GM19043 (cell line): Measurements from ENCODE around the gene TRAPPC8.
"Not testable (repeated sequence)": the region's sequence is repeated elsewhere in the genome, so short reads cannot be mapped to it uniquely, and the experiment has no call there.

Experiments used
- ATAC-seq: cut with Tn5 transposase; IDR thresholded peaks from one replicate; pipeline ENCODE4 v1.9.1; 2021; ENCODE audit warnings: low read depth; ENCODE audit not compliant: unreplicated experiment

TRAPPC8 gene

GRCh38 chr18:31799257-31799656, 143.7 kb downstream of the TRAPPC8 start:
- not testable (repeated sequence) for ATAC-seq

DNA sequence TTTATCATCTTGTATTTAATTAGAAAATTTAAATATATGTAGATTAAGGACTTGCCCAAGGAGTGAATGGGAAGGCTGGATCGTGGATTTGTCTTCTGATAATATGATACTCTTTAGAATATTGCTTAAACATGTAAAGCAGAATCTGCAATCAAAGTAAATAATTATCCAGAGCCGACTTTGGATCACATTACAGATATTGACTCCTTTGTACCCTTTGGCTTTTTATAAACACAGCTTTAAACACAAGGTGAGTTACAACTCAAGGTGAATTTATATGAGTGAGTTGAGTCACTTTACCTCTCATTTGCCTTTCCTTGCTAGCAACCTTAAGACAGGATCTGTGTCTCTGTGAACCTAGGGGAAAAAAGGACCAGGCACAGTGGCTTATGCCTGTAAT, 144.5 kb downstream of the TRAPPC8 start:
- no peak for ATAC-seq

DNA sequence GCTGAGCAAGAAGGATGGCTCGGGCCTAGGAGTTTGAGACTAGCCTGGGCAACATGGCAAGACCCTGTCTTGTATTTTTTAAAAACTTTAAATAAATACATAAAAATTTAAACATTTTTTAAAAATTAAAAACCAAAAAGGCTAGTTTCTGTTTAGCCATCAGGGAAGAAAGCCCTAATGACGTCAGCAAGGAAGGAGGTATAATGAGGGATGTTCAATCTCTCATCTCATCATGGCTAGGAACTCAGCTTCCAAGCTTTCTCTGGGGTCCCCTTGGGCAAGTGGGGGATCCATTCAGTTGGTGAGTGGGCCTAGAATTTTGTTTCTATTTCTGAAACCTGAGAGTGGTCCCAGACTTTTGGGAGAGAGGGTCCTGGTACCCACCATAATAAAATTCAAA, 147.2 kb downstream of the TRAPPC8 start:
- ATAC-seq, result no peak

DNA sequence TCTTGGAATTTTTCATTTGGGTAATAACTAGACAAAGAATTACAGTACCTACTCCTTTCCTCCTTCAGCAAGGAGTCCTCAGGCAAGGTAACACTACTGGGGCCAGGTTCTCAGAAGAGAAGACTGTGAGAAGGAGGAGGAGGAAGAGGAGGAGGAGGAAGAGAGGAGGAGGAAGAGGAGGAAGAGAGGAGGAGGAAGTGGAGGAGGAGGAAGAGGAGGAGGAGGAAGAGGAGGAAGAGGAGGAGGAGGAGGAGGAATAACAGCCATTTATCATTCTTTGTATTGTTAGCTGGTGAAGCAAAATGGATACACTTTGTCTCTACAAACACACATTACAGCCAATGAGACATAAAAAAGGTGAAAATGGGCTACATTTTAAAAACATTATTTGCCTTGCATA, 149.4 kb downstream of the TRAPPC8 start:
- ATAC-seq, result no peak

GRCh38 chr18:31792580-31792911, 150.4 kb downstream of the TRAPPC8 start:
- ATAC-seq, result no peak

DNA sequence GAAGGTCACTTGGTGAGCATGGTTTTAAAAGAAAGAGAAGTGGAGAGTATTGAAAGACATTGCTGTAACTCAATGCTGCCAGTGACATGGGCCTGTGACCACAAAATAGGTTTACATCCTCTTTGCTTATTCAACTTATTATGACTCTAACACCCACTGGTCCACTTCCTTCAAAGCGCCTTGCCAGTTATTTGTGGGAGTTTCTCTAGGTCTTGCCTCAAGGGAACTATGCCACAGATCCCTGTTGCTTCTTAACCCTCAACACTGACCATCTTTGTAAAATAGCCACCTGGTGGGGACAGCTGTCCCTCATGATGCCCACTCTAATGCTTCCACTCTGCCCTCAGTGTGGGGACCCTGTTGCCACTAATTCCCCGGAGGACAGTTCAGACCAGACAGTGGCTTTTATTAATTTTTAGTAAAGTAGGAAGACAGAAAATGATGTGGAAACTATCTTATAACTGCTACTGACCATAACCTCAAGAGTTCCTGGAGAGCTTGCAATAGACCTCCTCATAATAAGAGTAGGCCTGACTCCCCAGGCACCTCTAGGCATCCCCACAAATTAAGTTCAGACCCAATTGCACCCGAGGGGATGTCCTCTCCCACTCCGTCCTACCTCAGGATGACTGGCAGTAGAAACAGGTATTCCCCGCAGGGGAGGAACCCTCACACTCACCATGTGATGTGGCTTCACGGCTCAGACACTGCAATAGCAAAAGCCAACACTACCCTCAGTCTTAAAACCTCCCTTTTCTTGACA, 150.9 kb downstream of the TRAPPC8 start:
- ATAC-seq, result peak; percentile 97

GRCh38 chr18:31789409-31789808, 153.5 kb downstream of the TRAPPC8 start:
- no peak for ATAC-seq

DNA sequence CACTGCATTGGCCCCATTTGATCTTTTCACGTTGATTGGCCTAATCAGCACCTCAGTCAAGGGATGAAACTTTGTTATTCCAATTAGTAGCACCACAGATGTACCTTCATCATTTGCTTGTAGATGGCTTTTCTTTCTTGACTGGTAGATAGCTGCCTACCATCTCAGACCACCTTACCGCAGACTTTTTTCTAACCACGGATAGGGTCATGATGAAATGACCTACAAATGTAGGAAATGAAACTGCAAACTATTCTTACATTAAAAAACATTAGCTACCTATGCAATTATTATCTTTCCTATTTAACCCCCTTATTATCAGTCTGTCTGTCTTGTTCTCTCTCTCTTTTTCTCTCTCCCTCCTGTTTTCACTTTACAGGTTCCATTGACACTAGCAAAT, 159.9 kb downstream of the TRAPPC8 start:
- ATAC-seq, result no peak
